HepG2 (cell line): ENCODE data around the gene PTGDS. TPM values are rescaled to one million over a fixed set of nuclear protein-coding genes. Genes with fewer than 3 reads are reported as not detected.

Experiments used
- AGO2 ChIP-seq: fragments of 200-400 bp; formaldehyde crosslinking; optimal IDR thresholded peaks from 2 replicates; pipeline ENCODE3; 2017; ENCODE audit warnings: mild to moderate bottlenecking, low read depth, low read length, moderate library complexity
- ESRRA ChIP-seq: sonication (generic); formaldehyde crosslinking; IDR thresholded peaks from 2 replicates; pipeline ENCODE4 v1.5.1; 2020; ENCODE audit warnings: mild to moderate bottlenecking, low read depth, missing genetic modification reagents
- JDP2 ChIP-seq: sonication (generic); formaldehyde crosslinking; IDR thresholded peaks from 2 replicates; pipeline ENCODE4 v1.8.1; 2022; ENCODE audit warnings: missing genetic modification reagents, borderline replicate concordance
- MEIS2 ChIP-seq: sonication (generic); formaldehyde crosslinking; IDR thresholded peaks from 2 replicates; pipeline ENCODE4 v1.9.0; 2021; ENCODE audit warnings: mild to moderate bottlenecking, missing genetic modification reagents
- MYC ChIP-seq: sonication (generic); formaldehyde crosslinking; IDR thresholded peaks from 2 replicates; pipeline ENCODE4 v1.9.0; 2021; ENCODE audit warnings: missing genetic modification reagents, borderline replicate concordance
- RCOR2 ChIP-seq: IDR thresholded peaks from 2 replicates; pipeline ENCODE4 v1.6.1; 2016; ENCODE audit warnings: missing biosample characterization, missing genetic modification reagents
- RXRA ChIP-seq: sonication (generic); formaldehyde crosslinking; IDR thresholded peaks from 2 replicates; pipeline ENCODE4 v1.5.1; 2020; ENCODE audit warnings: missing genetic modification reagents
- SP2 ChIP-seq: sonication (generic); formaldehyde crosslinking; IDR thresholded peaks from 2 replicates; pipeline ENCODE4 v1.5.1; 2020; ENCODE audit warnings: mild to moderate bottlenecking, missing genetic modification reagents
- TP53 ChIP-seq: sonication (generic); formaldehyde crosslinking; conservative IDR thresholded peaks from 2 replicates; pipeline ENCODE4 v1.4.0; 2020; ENCODE audit warnings: missing genetic modification reagents
- UBTF ChIP-seq: sonication (generic); formaldehyde crosslinking; IDR thresholded peaks from 2 replicates; pipeline ENCODE4 v1.4.0; 2020; ENCODE audit warnings: mild to moderate bottlenecking, missing genetic modification reagents
- YY1 ChIP-seq: IDR thresholded peaks from 2 replicates; pipeline ENCODE4 v1.6.1; 2011; ENCODE audit warnings: low read length, low read depth, moderate library complexity, mild to moderate bottlenecking; ENCODE audit not compliant: insufficient read depth, insufficient replicate concordance
- ZFP91 ChIP-seq: sonication (generic); formaldehyde crosslinking; IDR thresholded peaks from 2 replicates; pipeline ENCODE4 v1.9.0; 2022; ENCODE audit warnings: missing genetic modification reagents, mild to moderate bottlenecking, borderline replicate concordance
- ZFY ChIP-seq: sonication (generic); formaldehyde crosslinking; IDR thresholded peaks from 2 replicates; pipeline ENCODE4 v1.4.0; 2020; ENCODE audit warnings: missing genetic modification reagents
- ZGPAT ChIP-seq: IDR thresholded peaks from 2 replicates; pipeline ENCODE4 v1.6.1; 2016; ENCODE audit warnings: mild to moderate bottlenecking
- ZNF121 ChIP-seq: sonication (generic); formaldehyde crosslinking; IDR thresholded peaks from 2 replicates; pipeline ENCODE4 v1.5.0; 2020; ENCODE audit warnings: mild to moderate bottlenecking, missing genetic modification reagents
- ZNF263 ChIP-seq: sonication (generic); formaldehyde crosslinking; IDR thresholded peaks from 2 replicates; pipeline ENCODE4 v1.4.0; 2020; ENCODE audit warnings: missing genetic modification reagents
- ZNF331 ChIP-seq: sonication (generic); formaldehyde crosslinking; IDR thresholded peaks from 2 replicates; pipeline ENCODE4 v1.4.0; 2020; ENCODE audit warnings: missing genetic modification reagents
- ZNF598 ChIP-seq: sonication (generic); formaldehyde crosslinking; IDR thresholded peaks from 2 replicates; pipeline ENCODE4 v1.5.1; 2020; ENCODE audit warnings: mild to moderate bottlenecking, missing genetic modification reagents, borderline replicate concordance
- polyA plus RNA-seq, 8 experiments: library from polyadenylated mRNA; depleted of rRNA in 3 of 8; stranded (reverse) in 7 of 8; unstranded in 1 of 8; fragments of >200 nt; fragmentation: Illumina TruSeq in 4 of 8; extraction: Trizol in 4 of 8; gene quantifications; 2 replicates each; pipeline versions ENCODE4 v1.2.1 to v1.2.3, GENCODE V29; 2011 to 2016; ENCODE audit warnings: low read depth in 4 of 8, missing spikeins in 1 of 8, mixed read lengths in 1 of 8; ENCODE audit not compliant: insufficient read depth in 1 of 8
- total RNA-seq, 5 experiments: library from RNA; depleted of rRNA; stranded (reverse); fragments of >200 nt; fragmentation: Illumina TruSeq; extraction: Trizol; gene quantifications; 2 replicates each; pipeline ENCODE4 v1.2.3, GENCODE V29; 2016; ENCODE audit warnings: low read depth in 1 of 5
- TF ChIP-seq, protein P1 (sequence below): sonication (generic); formaldehyde crosslinking; conservative IDR thresholded peaks from 2 replicates; pipeline ENCODE4 v1.5.0; 2020; ENCODE audit warnings: missing genetic modification reagents

PTGDS gene
- total and polyA plus RNA-seq, 2 of the 13 experiments (the other 11 are each of a cell fraction or from before 2014, with no cell fraction given), result 0.33 to 0.50 TPM

DNA sequence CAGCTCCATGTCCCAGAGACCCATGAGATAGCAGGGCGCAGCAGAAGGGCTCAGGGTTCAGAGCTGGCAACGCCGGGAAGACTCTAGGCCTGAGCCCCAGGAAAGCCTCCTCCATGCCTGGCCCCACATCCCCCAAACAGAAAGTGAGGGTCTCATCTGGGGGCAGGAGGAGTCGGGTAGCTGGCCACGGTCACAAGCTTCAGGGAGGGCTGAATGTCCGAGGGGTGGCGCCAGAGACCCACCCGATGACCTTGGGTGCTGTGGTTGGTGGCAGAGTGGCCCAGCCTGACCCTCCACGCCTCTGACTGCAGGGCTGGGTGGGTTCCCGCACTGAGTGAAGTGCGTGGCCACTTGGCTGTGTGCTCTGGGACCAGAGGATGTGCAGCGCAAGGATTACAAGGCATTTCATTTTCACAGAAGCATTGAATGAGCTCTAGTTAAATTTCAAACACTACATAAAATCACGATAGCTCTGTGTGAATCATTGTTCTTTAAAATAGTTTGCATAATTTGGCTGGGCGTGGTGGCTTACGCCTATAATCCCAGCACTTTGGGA is 29.3 kb upstream of the PTGDS start (continued):
- peak; percentile 20; the same call in 1 of the 2 replicates for TF ChIP-seq ZGPAT (CRISPR knock-in tag)
- TF ChIP-seq ESRRA (CRISPR knock-in tag), result peak; percentile 41; the same call in 1 of the 2 replicates
- 0 out of 2 replicates have a peak, but pooled peaks have one; percentile 46 for TF ChIP-seq RCOR2 (CRISPR knock-in tag)
- no peak for TF ChIP-seq SP2 (CRISPR knock-in tag)
- TF ChIP-seq JDP2 (CRISPR knock-in tag), result no peak
- peak; percentile 32 for TF ChIP-seq ZFP91 (CRISPR knock-in tag)
- TF ChIP-seq ZNF121, result 0 out of 2 replicates have a peak, but pooled peaks have one; percentile 4
- TF ChIP-seq, protein P1, sequence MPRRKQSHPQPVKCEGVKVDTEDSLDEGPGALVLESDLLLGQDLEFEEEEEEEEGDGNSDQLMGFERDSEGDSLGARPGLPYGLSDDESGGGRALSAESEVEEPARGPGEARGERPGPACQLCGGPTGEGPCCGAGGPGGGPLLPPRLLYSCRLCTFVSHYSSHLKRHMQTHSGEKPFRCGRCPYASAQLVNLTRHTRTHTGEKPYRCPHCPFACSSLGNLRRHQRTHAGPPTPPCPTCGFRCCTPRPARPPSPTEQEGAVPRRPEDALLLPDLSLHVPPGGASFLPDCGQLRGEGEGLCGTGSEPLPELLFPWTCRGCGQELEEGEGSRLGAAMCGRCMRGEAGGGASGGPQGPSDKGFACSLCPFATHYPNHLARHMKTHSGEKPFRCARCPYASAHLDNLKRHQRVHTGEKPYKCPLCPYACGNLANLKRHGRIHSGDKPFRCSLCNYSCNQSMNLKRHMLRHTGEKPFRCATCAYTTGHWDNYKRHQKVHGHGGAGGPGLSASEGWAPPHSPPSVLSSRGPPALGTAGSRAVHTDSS, result peak; percentile 86; the same call in 1 of the 2 replicates
- TF ChIP-seq RXRA (CRISPR knock-in tag), result peak; percentile 73; the same call in 1 of the 2 replicates
- 0 out of 2 replicates have a peak, but pooled peaks have one; percentile 33 for TF ChIP-seq ZFY
- TF ChIP-seq YY1, result peak; percentile 35
- TF ChIP-seq MEIS2, result peak; percentile 48; the same call in 1 of the 2 replicates
- TF ChIP-seq ZNF331 (CRISPR knock-in tag), result 0 out of 2 replicates have a peak, but pooled peaks have one; percentile 24
- 0 out of 2 replicates have a peak, but pooled peaks have one; percentile 51 for TF ChIP-seq TP53 (CRISPR knock-in tag)
- peak; percentile 64; the same call in 1 of the 2 replicates for TF ChIP-seq MYC (CRISPR knock-in tag)
- TF ChIP-seq ZNF263 (CRISPR knock-in tag), result peak; percentile 65
- TF ChIP-seq ZNF598, result peak; percentile 43; the same call in 1 of the 2 replicates
- peak; percentile 44; the same call in 1 of the 2 replicates for TF ChIP-seq UBTF (CRISPR knock-in tag)
- TF ChIP-seq AGO2, result peak; percentile 22
